KOPT-K1 (cell line): ENCODE measurements around the gene TOPBP1.

Source experiments
- H3K27ac ChIP-seq: fragments of 200-600 bp; sonication (generic); 2 replicates; pipeline ENCODE4 v1.5.1; 2016; ENCODE audit warnings: antibody characterized with exemption, mild to moderate bottlenecking, low read depth, low read length; ENCODE audit not compliant: poor library complexity, severe bottlenecking
- H3K36me3 ChIP-seq: fragments of 200-600 bp; sonication (generic); 2 replicates; pipeline ENCODE4 v1.5.1; 2017; ENCODE audit warnings: antibody characterized with exemption, mild to moderate bottlenecking, low read length, moderate library complexity; ENCODE audit not compliant: insufficient read depth
- H3K9me3 ChIP-seq: fragments of 200-600 bp; sonication (generic); 2 replicates; pipeline ENCODE4 v1.5.1; 2017; ENCODE audit warnings: antibody characterized with exemption, low read length, mild to moderate bottlenecking; ENCODE audit not compliant: insufficient read depth, poor library complexity, severe bottlenecking

TOPBP1 gene

DNA sequence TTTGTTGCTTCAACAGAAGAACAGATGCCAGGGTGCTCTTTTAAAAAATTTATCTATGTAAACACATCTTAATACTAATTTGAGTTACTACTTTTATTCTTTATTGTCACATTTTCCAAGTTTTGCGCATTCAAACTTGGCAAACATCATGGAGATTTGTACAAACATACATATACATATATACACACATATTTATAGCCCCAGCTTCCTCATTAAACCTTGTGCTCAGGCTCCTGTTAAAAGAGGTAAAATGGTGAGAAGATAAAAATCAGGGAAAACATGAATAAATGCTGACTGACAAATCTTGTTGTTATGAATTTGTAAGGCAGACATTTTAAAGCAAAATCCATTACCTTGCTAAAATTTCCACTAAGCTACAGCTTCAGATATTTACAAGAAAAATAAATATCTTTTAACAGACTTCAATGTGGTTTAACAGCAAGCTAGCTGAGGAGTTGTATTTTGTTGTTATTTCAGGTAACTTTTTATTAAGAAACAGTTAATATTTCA, 61.1 kb downstream of the TOPBP1 start:
- Histone ChIP-seq H3K9me3 (no peaks in the 10 kb centered on the region), H3K36me3 (peaks cover 86% of the 10 kb centered on the region), H3K27ac (no peak overlapping the region)

GRCh38 chr3:133599280-133599679, 62.5 kb downstream of the TOPBP1 start:
- Histone ChIP-seq H3K9me3 (no peaks in the 10 kb centered on the region), H3K36me3 (peaks cover 72% of the 10 kb centered on the region), H3K27ac (no peak overlapping the region)

DNA sequence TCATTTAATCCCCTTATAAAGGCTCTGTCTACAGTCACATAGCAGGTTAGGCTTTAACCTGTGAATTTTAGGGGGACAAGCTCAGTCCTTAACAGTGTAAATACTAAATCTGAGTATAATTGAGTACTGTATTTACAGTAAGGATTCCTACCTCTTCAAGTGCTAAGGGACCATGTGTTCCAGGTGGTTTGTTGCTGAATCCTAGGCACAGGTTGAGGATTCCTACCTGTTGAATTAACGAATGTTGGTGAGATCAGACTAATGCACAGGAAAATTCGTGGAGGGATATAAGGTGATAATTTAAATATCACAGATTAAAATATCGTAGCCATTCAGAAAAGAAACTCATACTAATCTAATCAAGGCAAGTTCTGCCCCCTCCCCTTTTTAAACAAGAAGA, 63.3 kb downstream of the TOPBP1 start:
- Histone ChIP-seq H3K9me3 (no peaks in the 10 kb centered on the region), H3K36me3 (peaks cover 65% of the 10 kb centered on the region), H3K27ac (no peak overlapping the region)

- Histone ChIP-seq H3K9me3 (no peaks in the 10 kb centered on the region), H3K27ac (no peak overlapping the region)
Measured at GRCh38 chr3:133595341-133595740, 66.4 kb downstream of the TOPBP1 start.

DNA sequence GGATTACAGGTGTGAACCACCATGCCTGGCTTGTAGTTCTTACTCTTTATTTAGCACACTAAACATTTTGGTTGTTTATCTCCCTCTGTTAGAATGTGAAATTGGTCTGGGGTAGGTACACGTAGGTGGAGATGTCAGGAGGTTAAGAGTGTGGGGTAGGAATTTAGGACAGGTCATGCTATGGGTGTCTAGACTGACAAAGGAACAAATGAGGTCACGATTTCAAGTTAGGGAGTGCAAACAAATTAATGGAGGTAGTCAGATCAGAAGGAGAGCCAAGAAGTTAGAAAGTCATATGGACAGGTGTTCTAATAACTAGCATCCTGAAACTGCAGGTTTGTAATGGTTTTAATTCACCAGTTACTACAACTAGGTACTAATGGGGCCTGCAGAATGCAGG, 68.5 kb downstream of the TOPBP1 start:
- H3K9me3 ChIP-seq, result no peaks in the 10 kb centered on the region
- peaks cover 36% of the 10 kb centered on the region for H3K36me3 ChIP-seq
- H3K27ac ChIP-seq, result no peak overlapping the region

More at GRCh38 chr3:133595341-133595740, 66.4 kb downstream of the TOPBP1 start:
- H3K36me3 ChIP-seq, result peaks cover 36% of the 10 kb centered on the region

DNA sequence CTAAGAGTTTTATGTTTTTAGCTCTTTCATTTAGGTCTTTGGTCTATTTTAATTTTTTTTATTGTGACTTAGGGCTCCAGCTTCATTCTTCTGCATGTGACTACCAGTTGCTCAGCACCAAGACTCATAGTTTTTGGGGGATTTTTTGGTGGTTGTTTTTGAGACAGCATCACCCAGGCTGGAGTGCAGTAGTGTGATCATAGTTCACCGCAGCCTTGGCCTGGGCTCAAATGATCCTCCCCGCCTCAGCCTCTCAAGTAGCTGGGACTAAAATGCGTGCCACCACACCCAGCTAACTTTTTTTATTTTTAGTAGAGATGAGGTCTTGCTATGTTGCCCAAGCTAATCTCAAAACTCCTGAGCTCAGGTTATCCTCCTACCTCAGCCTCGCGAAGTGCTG, 68.9 kb downstream of the TOPBP1 start:
- Histone ChIP-seq H3K36me3 (peaks cover 36% of the 10 kb centered on the region), H3K27ac (no peak overlapping the region), H3K9me3 (no peaks in the 10 kb centered on the region)

DNA sequence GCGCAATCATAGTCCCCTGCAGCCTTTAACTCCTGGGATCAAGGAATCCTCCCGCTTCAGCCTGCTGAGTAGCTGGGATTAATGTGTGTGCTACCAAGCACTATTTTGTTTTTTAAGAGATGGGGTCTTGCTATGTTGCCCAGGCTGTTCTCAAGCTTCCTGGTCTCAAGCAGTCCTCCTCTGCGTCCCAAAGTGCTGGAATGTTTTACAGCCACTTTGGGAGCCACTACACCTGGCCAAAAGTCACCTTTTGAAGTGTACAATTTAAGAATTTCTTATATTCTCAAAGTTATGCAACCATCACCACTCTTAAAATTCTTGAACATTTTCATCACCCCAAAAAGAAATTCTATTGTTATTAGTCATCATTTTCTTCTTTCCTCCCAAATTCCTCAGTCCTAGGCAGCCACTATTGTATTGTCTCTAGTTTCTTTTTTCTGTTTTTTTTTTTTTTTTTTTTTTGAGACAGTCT, 70.4 kb downstream of the TOPBP1 start:
- H3K9me3 ChIP-seq, result no peaks in the 10 kb centered on the region
- peaks cover 42% of the 10 kb centered on the region for H3K36me3 ChIP-seq
- no peak overlapping the region for H3K27ac ChIP-seq

GRCh38 chr3:133589503-133589902, 72.2 kb downstream of the TOPBP1 start:
- Histone ChIP-seq H3K27ac (no peak overlapping the region), H3K36me3 (peaks cover 60% of the 10 kb centered on the region), H3K9me3 (no peaks in the 10 kb centered on the region)

DNA sequence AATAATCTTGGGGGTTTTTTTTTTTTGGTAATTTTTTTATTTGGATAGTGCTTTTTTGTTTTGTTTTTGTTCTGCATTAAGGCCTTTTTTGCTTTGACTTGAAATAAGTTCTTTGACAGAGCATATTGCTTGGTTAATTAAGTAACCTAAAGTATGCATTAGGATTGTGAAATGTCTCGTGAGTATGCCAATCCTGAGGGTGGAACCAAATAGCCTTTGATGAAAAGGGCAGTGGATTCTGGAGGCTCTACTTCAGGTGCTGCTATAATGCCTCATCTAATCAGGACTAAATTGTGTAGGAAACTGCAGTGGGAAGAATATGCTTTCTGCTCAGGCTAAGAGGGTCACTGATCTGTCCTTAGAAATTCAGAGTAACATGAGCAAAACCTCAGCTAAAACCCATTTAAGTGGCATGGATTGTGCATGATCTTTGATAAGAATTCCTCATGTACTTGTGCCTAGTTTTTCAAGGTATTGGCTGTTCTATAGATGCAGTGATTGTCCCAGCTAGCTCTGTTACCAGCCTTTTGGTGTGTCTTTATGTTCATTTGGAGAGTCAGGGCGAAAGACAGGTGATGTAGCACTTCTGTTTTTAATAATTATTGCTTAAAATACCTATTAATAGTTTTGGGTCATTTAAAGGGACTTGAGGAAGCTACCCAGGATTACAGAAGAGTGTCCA, 72.8 kb downstream of the TOPBP1 start:
- H3K27ac ChIP-seq, result no peak overlapping the region
- H3K36me3 ChIP-seq, result peaks cover 65% of the 10 kb centered on the region
- no peaks in the 10 kb centered on the region for H3K9me3 ChIP-seq

DNA sequence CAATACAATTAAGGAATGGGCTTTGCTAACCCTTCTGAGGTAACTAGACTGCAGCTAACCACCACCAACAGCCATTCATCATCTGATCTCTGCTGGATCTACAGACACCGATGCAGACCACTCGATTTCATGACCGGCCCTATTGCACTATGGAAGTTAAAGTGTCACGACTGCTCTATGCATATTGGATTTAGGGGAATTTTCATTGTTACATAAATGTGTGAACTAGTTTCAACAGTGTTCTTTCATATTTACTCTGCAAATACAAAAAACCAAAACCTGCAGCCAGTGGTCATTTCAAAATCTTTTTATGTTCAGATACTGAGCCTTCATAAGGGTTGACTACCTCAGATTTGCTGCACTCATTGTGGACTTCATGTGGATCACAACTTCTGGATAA, 73.7 kb downstream of the TOPBP1 start:
- Histone ChIP-seq H3K9me3 (no peaks in the 10 kb centered on the region), H3K27ac (no peak overlapping the region), H3K36me3 (peaks cover 74% of the 10 kb centered on the region)

DNA sequence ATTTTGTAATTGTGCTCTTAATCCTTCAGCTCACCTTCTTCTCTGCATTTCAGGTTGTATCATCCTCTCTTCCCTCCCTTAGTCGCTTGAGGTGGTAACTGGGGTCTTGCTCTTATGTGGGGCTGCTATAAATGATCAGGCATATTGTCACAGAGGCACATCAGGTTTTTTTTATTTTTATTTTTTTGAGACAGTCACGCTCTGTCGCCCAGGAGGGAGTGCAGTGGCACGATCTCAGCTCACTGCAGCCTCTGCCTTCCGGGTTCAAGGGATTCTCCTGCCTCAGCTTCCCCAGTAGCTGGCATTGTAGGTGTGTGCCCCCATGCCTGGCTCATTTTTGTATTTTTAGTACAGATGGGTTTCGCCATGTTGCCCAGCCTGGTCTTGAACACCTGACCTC, 78.3 kb downstream of the TOPBP1 start:
- Histone ChIP-seq H3K27ac (no peak overlapping the region), H3K36me3 (peaks cover 99% of the 10 kb centered on the region), H3K9me3 (no peaks in the 10 kb centered on the region)

GRCh38 chr3:133578548-133579191, 83.1 kb downstream of the TOPBP1 start:
- Histone ChIP-seq H3K36me3 (peaks cover 87% of the 10 kb centered on the region), H3K27ac (no peak overlapping the region), H3K9me3 (no peaks in the 10 kb centered on the region)

GRCh38 chr3:133576169-133576568, 85.6 kb downstream of the TOPBP1 start:
- Histone ChIP-seq H3K27ac (no peak overlapping the region), H3K9me3 (no peaks in the 10 kb centered on the region), H3K36me3 (peaks cover 62% of the 10 kb centered on the region)

- no peaks in the 10 kb centered on the region for H3K9me3 ChIP-seq
- peaks cover 51% of the 10 kb centered on the region for H3K36me3 ChIP-seq
- peak overlapping the region; percentile 96 for H3K27ac ChIP-seq
Measured at GRCh38 chr3:133575086-133575485, 86.7 kb downstream of the TOPBP1 start.

DNA sequence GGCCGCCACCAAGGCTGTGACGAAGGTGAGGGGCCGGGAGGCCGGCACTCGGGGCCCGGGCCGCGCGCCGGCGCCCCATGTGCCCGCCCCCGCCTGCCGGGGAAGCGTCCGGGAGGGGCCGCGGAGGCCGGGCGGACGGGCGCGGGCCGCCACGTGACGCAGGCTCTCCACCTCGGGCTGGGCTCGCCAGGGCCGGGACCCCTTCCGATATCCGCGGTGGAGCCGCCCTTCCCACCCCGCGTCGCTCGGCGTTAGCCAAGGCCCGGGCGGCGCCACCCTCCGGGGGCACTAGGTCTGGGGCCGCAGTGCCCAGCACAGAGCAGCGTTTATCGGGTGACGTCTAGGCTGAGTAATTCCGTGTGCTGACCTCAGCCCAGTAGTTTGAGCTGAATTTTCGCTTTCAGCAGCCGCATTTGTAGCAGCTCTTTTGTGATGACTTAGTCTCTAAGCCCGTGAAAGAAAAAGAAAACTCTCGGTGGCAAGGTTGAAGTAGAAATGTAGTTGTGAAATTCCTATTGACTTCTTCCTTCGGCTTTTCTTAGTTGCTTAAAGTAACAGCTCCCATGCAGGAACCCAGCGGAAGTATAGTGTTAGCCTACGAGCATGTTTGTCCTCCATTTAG, 87.4 kb downstream of the TOPBP1 start:
- Histone ChIP-seq H3K9me3 (no peaks in the 10 kb centered on the region), H3K27ac (peak overlapping the region; percentile 96), H3K36me3 (peaks cover 45% of the 10 kb centered on the region)
